Esophagus muscularis mucosa (tissue), 4 donors: ENCODE data around the gene UCN2.

Source experiments
- CTCF ChIP-seq, 3 experiments: fragments of 200-600 bp in 2 of 3; fragments of 450-650 bp in 1 of 3; sonication (generic) in 2 of 3; IDR thresholded peaks; one replicate each; pipeline ENCODE4 v1.5.1; 2017 to 2019; ENCODE audit warnings: antibody characterized with exemption in 3 of 3, mild to moderate bottlenecking in 2 of 3, moderate library complexity in 1 of 3
- EP300 ChIP-seq: sonication (generic); formaldehyde crosslinking; IDR thresholded peaks from one replicate; pipeline ENCODE4 v1.6.1; 2017; ENCODE audit warnings: antibody characterized with exemption
- POLR2A ChIP-seq: fragments of 450-650 bp; IDR thresholded peaks from one replicate; pipeline ENCODE4 v1.6.1; 2017; ENCODE audit warnings: antibody characterized with exemption, moderate library complexity, mild to moderate bottlenecking, low read depth
- POLR2AphosphoS5 ChIP-seq, 2 donors: sonication (generic); formaldehyde crosslinking; IDR thresholded peaks; one replicate each; pipeline ENCODE4 v1.6.1; 2017; ENCODE audit warnings: antibody characterized with exemption in 2 of 2

GRCh38 chr3:48555949-48556795, 7.4 kb downstream of the UCN2 start:
- TF ChIP-seq CTCF (IDR thresholded peaks at IDR 0.05), result no peak
- TF ChIP-seq POLR2A, result no peak
- no peak for TF ChIP-seq POLR2AphosphoS5 (IDR thresholded peaks at IDR 0.05)
- TF ChIP-seq EP300, result no peak
